Activated CD4-positive, alpha-beta T cell treated with anti-CD3 and anti-CD28 coated beads, Interleukin-2, Interleukin-6, amounts not matched to agents 100 ng/mL and 50 ng/mL, durations not matched to agents 16 hours and 8 hours (primary cell): Measurements from ENCODE around the gene GMPR.
"Not testable (repeated sequence)": the region's sequence is repeated elsewhere in the genome, so short reads cannot be mapped to it uniquely, and the experiment has no call there.

ENCODE experiments used
- DNase-seq: peaks from one replicate; pipeline ENCODE4 v3.0.0-alpha.2; 2020

GMPR gene

GRCh38 chr6:16238057-16238962 is at the start of gene GMPR:
Gene GMPR (plus strand): TSS chr6:16238587. CDS start chr6:16238694, 107 bp downstream.
- DNase-seq: peak; percentile 71

- no peak for DNase-seq
Measured at GRCh38 chr6:16190214-16190613, 48.2 kb upstream of the GMPR start.

GRCh38 chr6:16196260-16196983 is 42.0 kb upstream of the GMPR start:
- DNase-seq: no peak

- no peak for DNase-seq
Measured at GRCh38 chr6:16196984-16197546, 41.3 kb upstream of the GMPR start.

GRCh38 chr6:16198061-16198705 is 40.2 kb upstream of the GMPR start:
- no peak for DNase-seq

GRCh38 chr6:16199804-16200203 is 38.6 kb upstream of the GMPR start:
- DNase-seq: no peak

GRCh38 chr6:16200321-16200883 is 38.0 kb upstream of the GMPR start:
- DNase-seq: no peak

GRCh38 chr6:16201706-16202105 is 36.7 kb upstream of the GMPR start:
- DNase-seq: no peak

- no peak for DNase-seq
Measured at GRCh38 chr6:16204653-16205376, 33.6 kb upstream of the GMPR start.

GRCh38 chr6:16205377-16206144 is 32.8 kb upstream of the GMPR start:
- DNase-seq: no peak

- DNase-seq: peak; percentile 66
Measured at GRCh38 chr6:16206595-16207037, 31.8 kb upstream of the GMPR start.

GRCh38 chr6:16208989-16209388 is 29.4 kb upstream of the GMPR start:
- DNase-seq: no peak

- DNase-seq: no peak
Measured at GRCh38 chr6:16209539-16209938, 28.8 kb upstream of the GMPR start.

- DNase-seq: no peak
Measured at GRCh38 chr6:16212276-16212675, 26.1 kb upstream of the GMPR start.

GRCh38 chr6:16216501-16217155 is 21.8 kb upstream of the GMPR start:
- no peak for DNase-seq

- no peak for DNase-seq
Measured at GRCh38 chr6:16217156-16217721, 21.1 kb upstream of the GMPR start.

- DNase-seq: no peak
Measured at GRCh38 chr6:16222826-16223225, 15.6 kb upstream of the GMPR start.

- DNase-seq: no peak
Measured at GRCh38 chr6:16223362-16223761, 15.0 kb upstream of the GMPR start.

GRCh38 chr6:16224409-16224808 is 14.0 kb upstream of the GMPR start:
- DNase-seq: no peak

- DNase-seq: not testable (repeated sequence)
Measured at GRCh38 chr6:16225062-16225731, 13.2 kb upstream of the GMPR start.
